Measurements from ENCODE around the gene ZNF787. TPM values are rescaled to one million over a fixed set of nuclear protein-coding genes. Genes with fewer than 3 reads are reported as not detected.
A peak's percentile ranks its signal among the peaks of the same experiment; 100 is the strongest.
"Not testable (repeated sequence)": the region's sequence is repeated elsewhere in the genome, so short reads cannot be mapped to it uniquely, and the experiment has no call there.

ZNF787 gene
- 26.3 TPM for polyA plus RNA-seq (2013, experiment 1 of 2; ENCODE audit: insufficient read length)
- polyA plus RNA-seq (2013, experiment 2 of 2; ENCODE audit: insufficient read length): 18.9 TPM

- DNase-seq: peak; percentile 96
Observed at GRCh38 chr19:56121180-56122167, at the start of gene ZNF787. TSS of gene ZNF787 (minus strand) at chr19:56121295. CDS start at chr19:56103217, 18,078 bp downstream.

DNA sequence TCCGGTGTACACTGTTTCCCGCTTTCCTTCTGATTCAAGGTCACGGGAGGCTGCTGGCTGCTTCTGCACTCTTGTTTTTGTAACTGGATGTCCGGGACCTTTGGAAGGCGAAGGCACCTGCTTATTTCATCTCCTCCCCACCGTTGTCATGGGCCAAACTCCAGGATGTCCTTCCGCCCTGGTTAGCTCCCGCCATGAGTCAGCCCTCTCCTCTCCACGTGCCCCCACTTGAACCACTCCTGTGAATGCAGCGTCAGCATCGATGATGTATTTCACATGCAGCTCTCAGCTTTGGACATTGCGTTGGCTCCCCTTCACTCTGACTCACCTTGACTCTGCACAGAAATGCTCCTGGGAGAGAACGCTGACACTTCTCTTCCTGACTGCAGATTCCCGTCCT lies 49.2 kb upstream of the ZNF787 start:
- DNase-seq: no peak

GRCh38 chr19:56167064-56167578 lies 46.0 kb upstream of the ZNF787 start:
- peak; percentile 6 for DNase-seq

GRCh38 chr19:56163097-56163496 lies 42.0 kb upstream of the ZNF787 start:
- no peak for DNase-seq

- DNase-seq: no peak
Observed at GRCh38 chr19:56162258-56162657, 41.2 kb upstream of the ZNF787 start.

- DNase-seq: no peak
Observed at GRCh38 chr19:56161534-56161933, 40.4 kb upstream of the ZNF787 start.

GRCh38 chr19:56159622-56160271 lies 38.7 kb upstream of the ZNF787 start:
- no peak for DNase-seq

DNA sequence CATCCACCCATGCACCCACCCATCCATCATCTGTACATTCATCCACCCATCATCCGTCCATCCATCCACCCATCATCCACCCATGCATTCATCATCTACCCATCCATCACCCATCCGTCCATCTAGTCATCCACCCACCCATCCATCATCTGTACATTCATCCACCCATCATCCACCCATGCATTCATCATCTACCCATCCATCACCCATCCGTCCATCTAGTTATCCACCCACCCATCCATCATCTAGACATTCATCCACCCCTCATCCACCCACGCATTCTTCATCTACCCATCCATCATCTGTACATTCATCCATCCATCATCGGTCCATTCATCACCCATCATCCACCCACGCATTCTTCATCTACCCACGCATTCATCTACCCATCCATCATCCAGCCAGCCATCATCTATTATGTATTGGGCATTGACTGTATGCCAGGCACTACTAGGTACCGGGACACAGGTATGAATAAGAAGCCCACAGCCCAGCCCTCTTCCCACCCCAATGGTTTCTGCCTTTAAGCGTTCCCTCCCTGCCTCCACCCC lies 38.0 kb upstream of the ZNF787 start:
- DNase-seq: no peak

DNA sequence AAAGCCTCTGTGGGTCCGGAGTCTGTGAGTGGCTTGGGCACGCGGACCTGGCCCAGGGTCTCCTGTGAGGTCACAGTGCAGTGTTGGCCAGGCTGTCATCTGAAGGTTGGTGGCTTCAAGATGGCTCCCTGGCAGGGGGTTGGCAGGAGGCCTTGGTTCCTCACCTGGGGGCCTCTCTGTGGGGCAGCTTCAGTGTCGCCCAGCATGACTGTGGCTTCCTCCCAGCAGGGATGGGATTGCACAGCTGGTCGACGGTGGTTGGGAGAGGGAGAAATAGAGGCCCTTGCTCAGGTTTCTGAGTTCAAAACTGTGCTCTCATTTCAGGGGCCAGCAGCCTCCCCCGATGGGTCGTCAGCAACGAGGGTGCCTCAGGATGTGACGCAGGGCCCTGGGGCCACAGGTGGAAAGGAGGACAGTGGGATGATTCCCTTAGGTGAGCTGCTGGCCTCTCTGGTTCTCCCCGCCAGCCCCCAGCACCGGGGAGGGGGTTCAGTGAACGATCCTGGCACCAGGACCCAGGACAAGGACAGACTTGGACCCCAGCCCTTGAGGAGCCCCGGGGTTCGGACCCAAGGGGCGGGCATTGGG lies 37.2 kb upstream of the ZNF787 start:
- DNase-seq: no peak

DNA sequence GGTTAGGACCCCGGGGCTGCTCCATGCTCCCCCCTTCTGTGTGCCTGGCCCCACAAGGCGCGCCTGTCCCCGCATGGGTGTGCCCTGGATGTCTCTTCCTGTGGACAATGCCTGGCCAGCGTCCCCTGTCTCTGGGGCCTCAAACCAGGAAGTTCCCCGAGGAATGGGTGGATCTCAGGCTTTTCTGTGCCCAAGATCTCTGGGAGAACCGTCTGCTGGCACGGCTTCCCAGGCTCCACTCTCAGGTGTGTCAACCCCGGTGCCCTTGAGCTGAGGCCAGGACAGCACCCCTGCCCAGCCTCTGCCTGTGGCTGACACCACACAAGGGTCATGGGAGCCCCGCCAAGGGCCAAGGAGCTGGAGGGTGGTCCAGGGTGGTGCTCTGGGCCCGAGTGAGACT lies 35.7 kb upstream of the ZNF787 start:
- DNase-seq: no peak

DNA sequence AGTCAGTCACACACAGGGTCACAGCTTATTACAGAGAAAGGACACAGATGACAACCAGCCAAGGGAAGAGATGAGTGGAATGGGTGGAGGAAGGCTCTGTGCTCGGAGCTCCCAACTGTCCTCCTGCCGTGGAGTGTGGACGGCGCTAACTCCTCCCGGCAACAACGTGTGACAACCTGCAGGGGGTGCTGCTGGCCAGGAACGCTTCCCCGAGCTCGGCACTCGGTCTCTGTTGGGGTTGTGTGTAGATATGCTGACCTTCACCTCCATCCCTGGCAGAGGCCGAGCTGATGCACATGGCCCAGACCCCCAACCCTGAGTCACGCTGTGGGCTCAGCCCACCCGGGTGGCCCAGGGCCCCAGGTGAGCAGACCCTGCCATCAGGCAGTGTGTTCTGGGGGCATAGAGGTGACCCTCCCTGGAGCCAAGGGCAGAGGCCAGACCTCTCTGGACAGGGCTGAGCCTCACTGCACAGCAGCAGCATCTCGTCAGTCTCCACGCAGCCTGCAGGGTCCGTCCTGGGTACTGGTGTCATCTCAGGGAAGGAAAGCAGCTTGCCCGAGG lies 34.1 kb upstream of the ZNF787 start:
- no peak for DNase-seq

DNA sequence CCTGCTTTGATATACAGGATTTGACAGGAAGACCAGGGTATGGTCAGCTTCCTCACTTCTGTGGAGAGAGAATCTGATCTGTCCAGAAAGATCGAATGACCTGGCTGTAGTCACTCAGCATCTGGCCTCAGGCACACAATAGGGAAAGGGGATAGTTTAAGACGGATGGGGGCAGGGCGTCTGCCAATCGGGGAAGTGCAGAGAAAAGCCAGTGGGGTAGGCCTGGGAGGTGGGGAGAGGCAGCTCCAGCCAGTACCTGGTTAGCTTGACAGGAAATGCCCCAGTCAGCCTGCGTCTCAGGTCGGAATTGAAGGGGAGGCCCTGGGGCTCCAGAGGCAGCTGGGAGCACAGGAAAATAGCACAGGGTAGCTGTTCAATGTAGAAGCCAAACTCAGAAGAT lies 32.4 kb upstream of the ZNF787 start:
- DNase-seq: no peak

GRCh38 chr19:56152644-56153043 lies 31.5 kb upstream of the ZNF787 start:
- DNase-seq: no peak

- DNase-seq: no peak
Observed at GRCh38 chr19:56150358-56150757, 29.3 kb upstream of the ZNF787 start.

DNA sequence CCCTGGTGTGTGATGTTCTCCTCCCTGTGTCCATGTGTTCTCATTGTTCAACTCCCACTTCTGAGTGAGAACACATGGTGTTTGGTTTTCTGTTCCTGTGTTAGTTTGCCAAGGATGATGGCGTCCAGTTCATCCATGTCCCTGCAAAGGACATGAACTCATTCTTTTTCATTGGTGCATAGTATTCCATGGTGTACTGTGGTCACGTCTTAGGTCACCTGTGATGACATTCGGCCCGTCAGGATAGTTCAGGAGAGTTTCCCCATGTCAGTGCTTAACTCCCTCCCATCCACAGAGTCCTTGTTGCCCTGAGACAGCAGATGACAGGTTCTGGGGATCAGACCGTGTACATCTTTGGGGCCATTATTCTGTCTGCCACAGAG lies 28.6 kb upstream of the ZNF787 start:
- no peak for DNase-seq

- DNase-seq: not testable (repeated sequence)
Observed at GRCh38 chr19:56148955-56149655, 28.0 kb upstream of the ZNF787 start.

- DNase-seq: no peak
Observed at GRCh38 chr19:56148096-56148495, 27.0 kb upstream of the ZNF787 start.

- no peak for DNase-seq
Observed at GRCh38 chr19:56147307-56147706, 26.2 kb upstream of the ZNF787 start.

DNA sequence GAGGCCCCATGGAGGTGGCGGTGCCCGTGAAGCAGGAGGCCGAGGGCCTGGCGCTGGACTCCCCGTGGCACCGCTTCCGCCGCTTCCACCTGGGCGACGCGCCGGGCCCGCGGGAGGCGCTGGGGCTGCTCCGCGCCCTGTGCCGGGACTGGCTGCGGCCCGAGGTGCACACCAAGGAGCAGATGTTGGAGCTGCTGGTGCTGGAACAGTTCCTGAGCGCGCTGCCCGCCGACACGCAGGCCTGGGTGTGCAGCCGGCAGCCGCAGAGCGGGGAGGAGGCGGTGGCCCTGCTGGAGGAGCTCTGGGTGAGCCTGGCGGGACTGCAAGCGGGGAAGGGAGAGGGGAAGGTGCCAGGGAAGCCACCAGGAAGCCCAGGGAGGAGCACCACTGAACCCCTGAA lies 25.8 kb upstream of the ZNF787 start:
- DNase-seq: no peak

- DNase-seq: no peak
Observed at GRCh38 chr19:56145698-56146097, 24.6 kb upstream of the ZNF787 start.

DNA sequence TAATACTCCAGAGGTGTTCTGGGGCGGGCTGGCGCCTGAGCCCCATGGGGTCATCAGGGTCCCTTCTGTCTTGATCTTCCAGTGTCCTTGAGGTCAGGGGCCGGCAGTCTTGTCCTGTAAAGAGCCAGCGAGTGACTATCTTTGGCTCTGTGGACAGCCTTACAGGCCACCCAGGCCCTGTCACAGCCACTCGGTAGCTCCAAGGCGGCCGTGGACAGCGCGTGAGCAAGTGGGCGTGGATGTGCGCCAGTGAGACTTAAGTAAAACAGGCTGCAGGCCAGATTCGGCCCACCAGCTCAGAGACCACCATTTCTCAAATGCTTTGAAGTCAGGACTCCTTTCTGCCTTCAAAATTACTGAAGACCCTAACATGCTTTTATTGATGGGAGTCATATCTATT lies 23.7 kb upstream of the ZNF787 start:
- DNase-seq: no peak

GRCh38 chr19:56144376-56144775 lies 23.3 kb upstream of the ZNF787 start:
- DNase-seq: no peak
